Progenitor cell of endocrine pancreas (in vitro differentiated cells): ENCODE results near the gene GPR78. TPM values are rescaled to one million over a fixed set of nuclear protein-coding genes. Genes with fewer than 3 reads are reported as not detected.

Source experiments
- DNase-seq: peaks from one replicate; pipeline ENCODE4 v3.0.0; 2021; ENCODE audit warnings: low spot score; ENCODE audit not compliant: unreplicated experiment
- H3K27ac Mint-ChIP-seq: 2 replicates; pipeline ENCODE4 v1.8.0; 2021; ENCODE audit warnings: mild to moderate bottlenecking, moderate library complexity, mixed read lengths
- H3K27me3 Mint-ChIP-seq: 2 replicates; pipeline ENCODE4 v1.8.0; 2021; ENCODE audit warnings: mixed read lengths
- H3K36me3 Mint-ChIP-seq: 2 replicates; pipeline ENCODE4 v1.8.0; 2022; ENCODE audit warnings: mixed read lengths; ENCODE audit not compliant: insufficient read depth
- H3K4me1 Mint-ChIP-seq: 2 replicates; pipeline ENCODE4 v1.8.0; 2021; ENCODE audit warnings: low read depth, mixed read lengths
- H3K4me3 Mint-ChIP-seq: 2 replicates; pipeline ENCODE4 v1.8.0; 2021; ENCODE audit warnings: low read depth, mild to moderate bottlenecking, moderate library complexity, mixed read lengths
- H3K9me3 Mint-ChIP-seq: 2 replicates; pipeline ENCODE4 v1.8.0; 2021; ENCODE audit warnings: low read depth, mixed read lengths
- total RNA-seq: library from RNA; stranded (reverse); gene quantifications from 2 replicates; pipeline ENCODE4 v1.2.1, GENCODE V29; 2021
- TF ChIP-seq, protein P1 (sequence below): fragments of 200-600 bp; sonication (generic); IDR thresholded peaks from one replicate; pipeline ENCODE4 v1.5.0; 2021; ENCODE audit warnings: antibody characterized with exemption, mild to moderate bottlenecking; ENCODE audit not compliant: unreplicated experiment

GPR78 gene
- total RNA-seq, 1 donor from 2014 or later, result 0.31 TPM

DNA sequence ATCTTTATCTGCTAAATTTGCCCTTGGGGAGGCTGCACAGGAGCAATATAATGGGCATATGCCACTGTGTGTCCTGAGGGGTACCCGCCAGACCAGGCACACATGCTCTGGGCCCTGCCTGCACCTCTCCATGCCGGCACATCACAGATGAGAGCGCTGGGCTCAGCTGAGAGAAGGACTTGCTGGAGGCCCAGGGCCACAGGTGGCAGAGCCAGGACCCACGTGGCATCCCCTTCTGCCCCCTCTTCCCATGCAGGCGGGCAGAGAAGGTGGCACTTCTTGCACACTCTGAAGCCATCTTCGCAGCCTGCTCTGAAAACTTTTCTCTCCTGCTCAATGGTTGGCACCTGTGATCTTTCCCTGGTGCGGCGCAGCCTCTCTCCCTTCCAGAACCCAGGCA lies 32.5 kb downstream of the GPR78 start:
- H3K9me3 Mint-ChIP-seq, result no peaks in the 10 kb centered on the region
- H3K27me3 Mint-ChIP-seq, result peaks cover 24% of the 10 kb centered on the region
- no peak for DNase-seq
- H3K27ac Mint-ChIP-seq, result no peak overlapping the region
- H3K36me3 Mint-ChIP-seq, result no peaks in the 10 kb centered on the region
- TF ChIP-seq, protein P1, sequence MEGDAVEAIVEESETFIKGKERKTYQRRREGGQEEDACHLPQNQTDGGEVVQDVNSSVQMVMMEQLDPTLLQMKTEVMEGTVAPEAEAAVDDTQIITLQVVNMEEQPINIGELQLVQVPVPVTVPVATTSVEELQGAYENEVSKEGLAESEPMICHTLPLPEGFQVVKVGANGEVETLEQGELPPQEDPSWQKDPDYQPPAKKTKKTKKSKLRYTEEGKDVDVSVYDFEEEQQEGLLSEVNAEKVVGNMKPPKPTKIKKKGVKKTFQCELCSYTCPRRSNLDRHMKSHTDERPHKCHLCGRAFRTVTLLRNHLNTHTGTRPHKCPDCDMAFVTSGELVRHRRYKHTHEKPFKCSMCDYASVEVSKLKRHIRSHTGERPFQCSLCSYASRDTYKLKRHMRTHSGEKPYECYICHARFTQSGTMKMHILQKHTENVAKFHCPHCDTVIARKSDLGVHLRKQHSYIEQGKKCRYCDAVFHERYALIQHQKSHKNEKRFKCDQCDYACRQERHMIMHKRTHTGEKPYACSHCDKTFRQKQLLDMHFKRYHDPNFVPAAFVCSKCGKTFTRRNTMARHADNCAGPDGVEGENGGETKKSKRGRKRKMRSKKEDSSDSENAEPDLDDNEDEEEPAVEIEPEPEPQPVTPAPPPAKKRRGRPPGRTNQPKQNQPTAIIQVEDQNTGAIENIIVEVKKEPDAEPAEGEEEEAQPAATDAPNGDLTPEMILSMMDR, result no peak
- H3K4me3 Mint-ChIP-seq, result no peak overlapping the region
- no peaks in the 10 kb centered on the region for H3K4me1 Mint-ChIP-seq

DNA sequence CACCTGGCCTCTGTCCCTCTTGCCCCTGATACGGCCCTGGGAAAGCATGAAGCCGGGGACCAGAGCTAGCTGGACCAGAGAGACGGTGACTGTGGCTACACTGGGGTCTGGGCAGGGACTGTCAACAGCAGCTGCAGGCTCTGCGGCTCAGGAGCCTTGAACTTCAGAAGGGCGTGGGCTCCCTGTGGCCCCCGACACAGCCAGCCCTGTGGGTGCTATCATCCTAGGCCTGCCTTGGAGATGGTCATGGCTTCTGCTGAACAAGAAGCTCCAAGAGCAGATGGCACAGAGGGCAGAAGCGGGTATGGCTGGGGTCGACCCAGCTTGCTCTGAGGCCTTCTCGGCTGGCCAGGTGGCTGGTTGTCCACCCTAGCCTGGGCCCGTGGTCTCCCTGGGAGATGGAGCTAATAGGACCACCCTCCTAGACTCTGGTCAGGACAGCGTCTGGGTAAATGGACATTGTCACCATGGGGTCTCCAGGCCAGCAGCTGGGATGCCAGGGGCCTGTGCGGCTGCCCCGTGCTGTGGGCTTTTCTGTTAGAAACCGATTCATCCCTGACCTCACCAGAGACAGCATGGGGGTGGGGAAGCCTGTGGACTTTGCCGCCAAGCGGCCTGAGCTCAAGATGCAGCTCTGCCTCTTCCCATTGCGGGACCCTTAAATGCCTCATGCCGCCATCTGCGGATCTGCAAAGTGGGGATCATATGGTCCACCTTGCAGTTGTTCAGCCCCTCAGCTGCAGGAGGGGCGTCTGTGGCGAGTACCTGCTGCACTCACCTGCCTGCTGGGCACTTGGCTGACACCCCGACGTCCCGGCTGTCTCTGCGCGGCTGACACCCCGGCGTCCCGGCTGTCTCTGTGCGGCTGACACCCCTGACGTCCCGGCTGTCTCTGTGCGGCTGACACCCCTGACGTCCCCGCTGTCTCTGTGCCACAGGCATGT lies 33.5 kb downstream of the GPR78 start:
- H3K27me3 Mint-ChIP-seq, result peaks cover 21% of the 10 kb centered on the region
- H3K27ac Mint-ChIP-seq, result no peak overlapping the region
- DNase-seq, result no peak
- no peaks in the 10 kb centered on the region for H3K9me3 Mint-ChIP-seq
- H3K4me1 Mint-ChIP-seq, result no peaks in the 10 kb centered on the region
- TF ChIP-seq, protein P1, result no peak
- no peaks in the 10 kb centered on the region for H3K36me3 Mint-ChIP-seq
- no peak overlapping the region for H3K4me3 Mint-ChIP-seq

GRCh38 chr4:8614365-8615193 lies 34.4 kb downstream of the GPR78 start:
- Mint-ChIP-seq H3K9me3 (no peaks in the 10 kb centered on the region), H3K36me3 (no peaks in the 10 kb centered on the region), H3K4me1 (no peaks in the 10 kb centered on the region), H3K27me3 (peaks cover 12% of the 10 kb centered on the region), H3K4me3 (no peak overlapping the region), H3K27ac (no peak overlapping the region)
- TF ChIP-seq, protein P1, result no peak
- DNase-seq, result no peak

DNA sequence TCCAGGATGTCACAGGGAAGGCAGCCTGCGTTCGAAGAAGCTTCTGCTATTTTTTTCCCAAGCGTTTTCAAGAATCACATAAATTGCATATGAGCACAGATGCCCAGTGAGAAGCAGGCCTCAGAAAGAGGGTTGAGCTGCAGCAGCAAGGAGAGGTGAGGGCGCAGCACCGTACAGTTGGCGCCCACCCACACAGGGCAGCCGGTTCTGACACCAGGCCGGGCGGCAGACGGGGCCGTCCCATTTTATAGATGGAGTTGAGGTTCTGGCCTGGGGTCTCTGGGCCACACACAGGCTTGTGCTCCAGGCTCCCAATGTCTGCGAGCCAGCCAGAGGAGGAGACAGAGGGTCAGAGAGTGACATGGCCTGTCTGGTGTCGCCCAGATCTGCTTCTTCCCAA lies 35.2 kb downstream of the GPR78 start:
- H3K9me3 Mint-ChIP-seq, result no peaks in the 10 kb centered on the region
- H3K36me3 Mint-ChIP-seq, result no peaks in the 10 kb centered on the region
- peaks cover 7% of the 10 kb centered on the region for H3K27me3 Mint-ChIP-seq
- DNase-seq, result no peak
- TF ChIP-seq, protein P1, result no peak
- no peak overlapping the region for H3K27ac Mint-ChIP-seq
- no peak overlapping the region for H3K4me3 Mint-ChIP-seq
- H3K4me1 Mint-ChIP-seq, result no peaks in the 10 kb centered on the region
